Endothelial cell of umbilical vein (primary cell): ENCODE results near the gene IGF1. TPM values are rescaled to one million over a fixed set of nuclear protein-coding genes. Genes with fewer than 3 reads are reported as not detected.

ENCODE experiments used
- BruUV-seq: library from RNA; stranded (reverse); fragments of 400-500 nt; replicated peaks from 2 replicates; lab custom pipeline; 2021; lab: Mats Ljungman, UMichigan
- CTCF ChIA-PET: fragments of 300-600, 350-600 bp; sonication (Branson Sonifier 250); formaldehyde crosslinking; loops from one replicate; lab custom pipeline; 2021; ENCODE audit warnings: antibody characterized with exemption, inconsistent platforms; lab: Charles Lee
- POLR2A ChIA-PET: fragments of 300-600, 350-600 bp; sonication (Branson Sonifier 250); formaldehyde crosslinking; loops from one replicate; lab custom pipeline; 2021; ENCODE audit warnings: antibody characterized with exemption, inconsistent platforms; lab: Charles Lee
- DNase-seq: peaks from one replicate; pipeline ENCODE4 v3.0.0-alpha.2; 2011; ENCODE audit warnings: low read depth, low spot score
- FAIRE-seq: peaks from 2 replicates; lab custom pipeline; 2011; peaks lifted over from hg19 to GRCh38; lab: Jason Lieb, UNC
- H2AFZ ChIP-seq: 2 replicates; pipeline ENCODE4 v1.6.0; 2012; ENCODE audit warnings: low read depth, low read length, control low read depth, inconsistent platforms
- H3K27ac ChIP-seq: 2 replicates; pipeline ENCODE4 v1.5.1; 2011; ENCODE audit warnings: low read depth, mild to moderate bottlenecking, control low read depth, low read length, moderate library complexity; ENCODE audit not compliant: insufficient read depth
- H3K27me3 ChIP-seq, 2 experiments: 2 replicates each; pipeline versions ENCODE4 v1.6.0 to v1.6.1; 2011; ENCODE audit warnings: low read length in 2 of 2, mixed read lengths in 1 of 2; ENCODE audit not compliant: control insufficient read depth in 2 of 2, insufficient read depth in 2 of 2
- H3K36me3 ChIP-seq, 2 experiments: 2 replicates in 1 of 2; 3 replicates in 1 of 2; pipeline ENCODE4 v1.5.1; 2011; ENCODE audit warnings: low read length in 2 of 2, mild to moderate bottlenecking in 1 of 2, moderate library complexity in 1 of 2; ENCODE audit not compliant: control insufficient read depth in 2 of 2, insufficient read depth in 2 of 2; ENCODE audit errors: extremely low read depth in 1 of 2
- H3K4me1 ChIP-seq: 3 replicates; pipeline ENCODE4 v1.5.1; 2011; ENCODE audit warnings: mild to moderate bottlenecking, low read length; ENCODE audit not compliant: control insufficient read depth, insufficient read depth; ENCODE audit errors: extremely low read depth
- H3K4me2 ChIP-seq: 2 replicates; pipeline ENCODE4 v1.6.1; 2011; ENCODE audit warnings: low read length, control low read depth, mixed read lengths; ENCODE audit not compliant: insufficient read depth
- H3K4me3 ChIP-seq, 3 experiments: fragments of 200-600 bp in 1 of 3; sonication (generic), shearing (Covaris generic) in 1 of 3; replicated peaks in 1 of 3; 2 replicates each; pipeline ENCODE4 v1.5.1; 2011 to 2016; ENCODE audit warnings: control low read depth in 3 of 3, low read length in 3 of 3, mild to moderate bottlenecking in 2 of 3, inconsistent platforms in 1 of 3, low read depth in 1 of 3, moderate library complexity in 1 of 3; ENCODE audit not compliant: insufficient read depth in 1 of 3
- H3K79me2 ChIP-seq: 2 replicates; pipeline ENCODE4 v1.6.0; 2012; ENCODE audit warnings: low read length, inconsistent platforms; ENCODE audit not compliant: control insufficient read depth, insufficient read depth
- H3K9ac ChIP-seq: replicated peaks from 2 replicates; pipeline ENCODE3; 2011; ENCODE audit warnings: low read length, control low read depth; ENCODE audit not compliant: insufficient read depth; ENCODE audit errors: extremely low read depth
- H3K9me1 ChIP-seq: replicated peaks from 3 replicates; pipeline ENCODE4 v1.6.0; 2011; ENCODE audit warnings: mild to moderate bottlenecking, low read length; ENCODE audit not compliant: control insufficient read depth, insufficient read depth; ENCODE audit errors: extremely low read depth
- H3K9me3 ChIP-seq: replicated peaks from 2 replicates; pipeline ENCODE4 v1.5.1; 2012; ENCODE audit warnings: low read length, inconsistent platforms; ENCODE audit not compliant: control insufficient read depth, insufficient read depth
- H4K20me1 ChIP-seq: replicated peaks from 2 replicates; pipeline ENCODE3; 2011; ENCODE audit warnings: mild to moderate bottlenecking, low read length; ENCODE audit not compliant: control insufficient read depth, insufficient read depth; ENCODE audit errors: extremely low read depth
- EZH2 ChIP-seq: IDR thresholded peaks from 2 replicates; pipeline ENCODE4 v1.6.1; 2012; ENCODE audit warnings: borderline replicate concordance, low read depth, mild to moderate bottlenecking, moderate library complexity, low read length, inconsistent platforms; ENCODE audit not compliant: severe bottlenecking
- FOS ChIP-seq: IDR thresholded peaks from 2 replicates; pipeline ENCODE4 v1.6.1; 2011; ENCODE audit warnings: mild to moderate bottlenecking, low read length, moderate library complexity, borderline replicate concordance; ENCODE audit not compliant: insufficient read depth
- GATA2 ChIP-seq: IDR thresholded peaks from 2 replicates; pipeline ENCODE4 v1.7.0; 2011; ENCODE audit warnings: low read depth, mild to moderate bottlenecking, moderate library complexity, mixed read lengths, low read length; ENCODE audit not compliant: insufficient read length, insufficient read depth
- JUN ChIP-seq: IDR thresholded peaks from 2 replicates; pipeline ENCODE4 v1.6.1; 2011; ENCODE audit warnings: borderline replicate concordance, low read depth; ENCODE audit not compliant: insufficient read length, insufficient read depth
- MYC ChIP-seq: IDR thresholded peaks from one replicate; pipeline ENCODE4 v1.6.1; 2011; ENCODE audit warnings: mild to moderate bottlenecking, low read depth, low read length
- POLR2A ChIP-seq: IDR thresholded peaks from 2 replicates; pipeline ENCODE4 v1.6.1; 2012; ENCODE audit warnings: low read depth, mild to moderate bottlenecking, control low read depth, low read length
- POLR2AphosphoS5 ChIP-seq: IDR thresholded peaks from 2 replicates; pipeline ENCODE4 v1.6.1; 2012; ENCODE audit warnings: low read depth, mild to moderate bottlenecking, control low read depth, low read length, moderate library complexity; ENCODE audit not compliant: insufficient read depth
- dilution Hi-C: fragments of 300-500 bp; cut with MboI; formaldehyde crosslinking; loops from one replicate; pipeline ENCODE4 v1.15.0; 2019; ENCODE audit warnings: low sequenced_read_pairs; ENCODE audit not compliant: extremely low pct_ligation_motif_present
- intact Hi-C: fragments of 100-400 bp; cut with micrococcal nuclease; formaldehyde crosslinking; loops from one replicate; pipeline ENCODE4 v1.10.0; 2022
- polyA plus RNA-seq, 4 experiments: library from polyadenylated mRNA; depleted of rRNA in 3 of 4; stranded (reverse) in 3 of 4; unstranded in 1 of 4; fragments of >200 nt; gene quantifications; 2 replicates each; pipeline versions ENCODE4 v1.2.1 to v1.2.3, GENCODE V29; 2011 to 2012; ENCODE audit warnings: missing spikeins in 1 of 4
- total RNA-seq: library from RNA; stranded (reverse); gene quantifications from 2 replicates; pipeline ENCODE4 v1.2.3, GENCODE V29; 2021
- TF ChIP-seq, protein P1 (sequence below), 2 donors: IDR thresholded peaks; 1 replicate in 1 of 2; 2 replicates in 1 of 2; pipeline ENCODE4 v1.5.1; 2011; ENCODE audit warnings: low read length in 2 of 2, mild to moderate bottlenecking in 2 of 2, moderate library complexity in 2 of 2, control low read depth in 1 of 2, inconsistent platforms in 1 of 2, low read depth in 1 of 2; ENCODE audit not compliant: insufficient read depth in 1 of 2; ENCODE audit errors: extremely low read depth in 1 of 2
- TF ChIP-seq, protein P2 (sequence below): IDR thresholded peaks from 2 replicates; pipeline ENCODE4 v1.6.1; 2011; ENCODE audit not compliant: insufficient read depth, insufficient read length

The IGF1 gene
- total and polyA plus RNA-seq, 2 donors (not counting 3 experiments of a cell fraction or from before 2014, with no cell fraction given) = 0.10 TPM; not detected in 1

DNA sequence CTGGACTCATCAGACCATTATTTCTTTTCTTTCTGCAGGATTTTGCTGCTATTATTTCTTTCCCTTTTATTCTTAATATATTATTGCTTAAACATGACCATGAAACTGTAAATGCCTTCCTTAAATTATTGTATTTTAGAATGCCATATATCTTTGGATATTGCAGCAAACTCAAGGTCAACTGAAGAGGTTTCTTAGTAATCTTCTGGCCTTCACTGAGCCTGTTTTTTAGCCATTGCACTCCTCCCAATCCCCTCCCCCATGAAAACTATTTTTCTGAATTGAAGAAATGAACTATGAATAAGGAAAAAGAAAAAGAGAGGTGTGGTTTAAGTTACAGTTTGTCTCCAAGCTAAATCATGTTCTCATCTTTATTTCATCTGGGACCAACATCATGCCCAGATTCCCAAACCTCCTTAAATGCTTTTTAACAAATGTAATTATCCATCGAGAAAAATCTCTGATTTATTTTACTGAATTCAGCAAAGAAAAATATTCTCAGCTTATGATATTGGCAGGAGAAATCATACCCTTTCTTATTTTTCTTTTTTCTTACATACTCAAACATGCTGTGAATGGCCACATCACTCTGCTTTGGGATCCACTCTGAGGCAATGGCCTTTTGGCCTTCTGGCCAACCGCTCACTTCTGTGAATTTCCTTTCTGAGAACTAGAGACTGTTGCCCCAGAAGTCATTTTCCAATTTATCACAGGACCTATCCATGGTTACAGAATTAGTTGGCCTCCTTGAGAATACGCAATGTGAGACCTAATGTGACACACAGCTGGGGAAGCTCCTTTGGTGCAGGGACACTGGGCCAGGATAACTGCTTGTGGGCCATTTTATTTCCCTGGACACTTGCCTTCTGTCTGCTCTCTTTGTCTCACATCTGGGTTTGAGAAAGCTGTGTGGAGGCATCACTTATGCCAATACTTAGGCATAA lies 50.9 kb downstream of the IGF1 start:
- POLR2A ChIA-PET = no interaction called here
- CTCF ChIA-PET = interaction anchor here (0.7 to 1.4 kb wide), 3 partner anchors 10 to 264 kb away, joined by 3 to 4 read pairs (median 3); no protein-coding TSS in a partner anchor
- Histone ChIP-seq H3K79me2 (no peaks in the 10 kb centered on the region), H3K4me1 (no peaks in the 10 kb centered on the region), H3K36me3 (no peaks in the 10 kb centered on the region), H3K27ac (no peak overlapping the region), H3K9me3 (no peaks in the 10 kb centered on the region), H3K4me2 (no peak overlapping the region), H3K9ac (no peak overlapping the region), H3K9me1 (no peaks in the 10 kb centered on the region), H3K27me3 (no peaks in the 10 kb centered on the region), H4K20me1 (no peaks in the 10 kb centered on the region), H2AFZ (no peak overlapping the region), H3K4me3 (no peak overlapping the region)
- no TSS peak for BruUV-seq
- intact Hi-C loops = no loop called here
- FAIRE-seq = no peak
- TF ChIP-seq POLR2AphosphoS5 (no peak), MYC (no peak), GATA2 (no peak), JUN (no peak), POLR2A (no peak), FOS (no peak), EZH2 (no peak)
- TF ChIP-seq, protein P1, sequence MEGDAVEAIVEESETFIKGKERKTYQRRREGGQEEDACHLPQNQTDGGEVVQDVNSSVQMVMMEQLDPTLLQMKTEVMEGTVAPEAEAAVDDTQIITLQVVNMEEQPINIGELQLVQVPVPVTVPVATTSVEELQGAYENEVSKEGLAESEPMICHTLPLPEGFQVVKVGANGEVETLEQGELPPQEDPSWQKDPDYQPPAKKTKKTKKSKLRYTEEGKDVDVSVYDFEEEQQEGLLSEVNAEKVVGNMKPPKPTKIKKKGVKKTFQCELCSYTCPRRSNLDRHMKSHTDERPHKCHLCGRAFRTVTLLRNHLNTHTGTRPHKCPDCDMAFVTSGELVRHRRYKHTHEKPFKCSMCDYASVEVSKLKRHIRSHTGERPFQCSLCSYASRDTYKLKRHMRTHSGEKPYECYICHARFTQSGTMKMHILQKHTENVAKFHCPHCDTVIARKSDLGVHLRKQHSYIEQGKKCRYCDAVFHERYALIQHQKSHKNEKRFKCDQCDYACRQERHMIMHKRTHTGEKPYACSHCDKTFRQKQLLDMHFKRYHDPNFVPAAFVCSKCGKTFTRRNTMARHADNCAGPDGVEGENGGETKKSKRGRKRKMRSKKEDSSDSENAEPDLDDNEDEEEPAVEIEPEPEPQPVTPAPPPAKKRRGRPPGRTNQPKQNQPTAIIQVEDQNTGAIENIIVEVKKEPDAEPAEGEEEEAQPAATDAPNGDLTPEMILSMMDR (IDR thresholded peaks at IDR 0.05; ENCODE audit: extremely low read depth in 1 of 2, insufficient read depth in 1 of 2, low read depth in 1 of 2, low read length in 2 of 2) = no peak
- TF ChIP-seq, protein P2, sequence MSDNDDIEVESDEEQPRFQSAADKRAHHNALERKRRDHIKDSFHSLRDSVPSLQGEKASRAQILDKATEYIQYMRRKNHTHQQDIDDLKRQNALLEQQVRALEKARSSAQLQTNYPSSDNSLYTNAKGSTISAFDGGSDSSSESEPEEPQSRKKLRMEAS = no peak
- no peak for DNase-seq
- dilution Hi-C loops = no loop called here
